Neural cell (in vitro differentiated cells): ENCODE data around the gene MINDY2. TPM values are rescaled to one million over a fixed set of nuclear protein-coding genes. Genes with fewer than 3 reads are reported as not detected.
A peak's percentile ranks its signal among the peaks of the same experiment; 100 is the strongest.

Experiments used
- H2AFZ ChIP-seq: fragments of 200-600, 300-800 bp; sonication (generic), shearing (Covaris generic); 2 replicates; pipeline ENCODE4 v1.6.0; 2014; ENCODE audit warnings: low read depth, mild to moderate bottlenecking, antibody characterized with exemption, low read length, moderate library complexity
- H3F3A ChIP-seq: fragments of 200-600 bp; shearing (Covaris generic); 2 replicates; pipeline ENCODE4 v1.6.1; 2016; ENCODE audit warnings: mild to moderate bottlenecking, moderate library complexity, mixed read lengths, antibody characterized with exemption, low read length; ENCODE audit not compliant: insufficient read depth, poor library complexity, severe bottlenecking
- H3K27ac ChIP-seq: fragments of 200-600, 300-800 bp; sonication (generic), shearing (Covaris generic); 2 replicates; pipeline ENCODE4 v1.5.1; 2014; ENCODE audit warnings: mild to moderate bottlenecking, low read length, moderate library complexity
- H3K27me3 ChIP-seq: fragments of 300-800, 200-600 bp; sonication (generic), shearing (Covaris generic); 2 replicates; pipeline ENCODE4 v1.6.0; 2014; ENCODE audit warnings: mild to moderate bottlenecking, low read depth, low read length, moderate library complexity; ENCODE audit not compliant: insufficient read depth
- H3K36me3 ChIP-seq: fragments of 300-800, 200-600 bp; sonication (generic), shearing (Covaris generic); 2 replicates; pipeline ENCODE4 v1.5.1; 2014; ENCODE audit warnings: mild to moderate bottlenecking, antibody characterized with exemption, low read length, moderate library complexity; ENCODE audit not compliant: insufficient read depth
- H3K4me2 ChIP-seq: fragments of 300-800, 200-600 bp; sonication (generic), shearing (Covaris generic); 2 replicates; pipeline ENCODE4 v1.6.0; 2014; ENCODE audit warnings: mild to moderate bottlenecking, low read length
- H3K4me3 ChIP-seq: fragments of 300-800, 200-600 bp; sonication (generic), shearing (Covaris generic); 2 replicates; pipeline ENCODE4 v1.5.1; 2014; ENCODE audit warnings: mild to moderate bottlenecking, low read length, moderate library complexity
- H3K79me2 ChIP-seq: fragments of 200-600 bp; shearing (Covaris generic); replicated peaks from 2 replicates; pipeline ENCODE4 v1.6.0; 2014; ENCODE audit warnings: mild to moderate bottlenecking, low read length, moderate library complexity; ENCODE audit not compliant: insufficient read depth
- H3K9ac ChIP-seq: fragments of 300-800, 200-600 bp; sonication (generic), shearing (Covaris generic); 2 replicates; pipeline ENCODE4 v1.6.1; 2016; ENCODE audit warnings: mild to moderate bottlenecking, low read length, mixed read lengths
- H3K9me2 ChIP-seq: fragments of 200-600 bp; shearing (Covaris generic); 2 replicates; pipeline ENCODE4 v1.6.1; 2016; ENCODE audit warnings: mild to moderate bottlenecking, low read length, mixed read lengths; ENCODE audit not compliant: insufficient read depth
- H3K9me3 ChIP-seq: fragments of 200-600, 300-800 bp; sonication (generic), shearing (Covaris generic); 2 replicates; pipeline ENCODE4 v1.6.1; 2016; ENCODE audit warnings: mild to moderate bottlenecking, mixed run types, low read length, moderate library complexity, mixed read lengths
- H4K20me1 ChIP-seq: fragments of 200-600 bp; shearing (Covaris generic); 2 replicates; pipeline ENCODE4 v1.6.1; 2016; ENCODE audit warnings: mild to moderate bottlenecking, mixed run types; ENCODE audit not compliant: insufficient read depth
- EP300 ChIP-seq: fragments of 450-650 bp; conservative IDR thresholded peaks from 2 replicates; pipeline ENCODE4 v1.6.1; 2014; ENCODE audit warnings: antibody characterized with exemption, mild to moderate bottlenecking, moderate library complexity; ENCODE audit not compliant: poor library complexity, severe bottlenecking
- EZH2 ChIP-seq: fragments of 200-600, 300-800 bp; shearing (Covaris generic), sonication (generic); IDR thresholded peaks from 2 replicates; pipeline ENCODE4 v1.6.1; 2014; ENCODE audit warnings: antibody characterized with exemption, low read length, borderline replicate concordance, mild to moderate bottlenecking; ENCODE audit not compliant: insufficient read depth, poor library complexity, severe bottlenecking
- MXI1 ChIP-seq: fragments of 450-650 bp; conservative IDR thresholded peaks from 2 replicates; pipeline ENCODE4 v1.6.1; 2014; ENCODE audit warnings: antibody characterized with exemption, mild to moderate bottlenecking; ENCODE audit not compliant: poor library complexity, severe bottlenecking
- POLR2AphosphoS5 ChIP-seq: IDR thresholded peaks from 2 replicates; pipeline ENCODE4 v1.6.1; 2012
- RAD21 ChIP-seq: fragments of 450-650 bp; conservative IDR thresholded peaks from 2 replicates; pipeline ENCODE4 v1.6.1; 2014; ENCODE audit warnings: antibody characterized with exemption, mild to moderate bottlenecking, moderate library complexity
- SMC3 ChIP-seq: fragments of 450-650 bp; conservative IDR thresholded peaks from 2 replicates; pipeline ENCODE4 v1.6.1; 2014; ENCODE audit warnings: antibody characterized with exemption, mild to moderate bottlenecking, moderate library complexity; ENCODE audit not compliant: poor library complexity
- TAF1 ChIP-seq: IDR thresholded peaks from 2 replicates; pipeline ENCODE4 v1.6.1; 2012; ENCODE audit warnings: low read depth
- polyA plus RNA-seq: library from polyadenylated mRNA; depleted of rRNA; stranded (reverse); fragments of >200 nt; gene quantifications from 2 replicates; pipeline ENCODE4 v1.2.3, GENCODE V29; 2014
- TF ChIP-seq, protein P1 (sequence below): fragments of 450-650 bp; IDR thresholded peaks from 2 replicates; pipeline ENCODE4 v1.5.1; 2014; ENCODE audit warnings: antibody characterized with exemption, mild to moderate bottlenecking, moderate library complexity; ENCODE audit not compliant: poor library complexity, severe bottlenecking
- TF ChIP-seq, protein P2 (sequence below): IDR thresholded peaks from 2 replicates; pipeline ENCODE4 v1.6.1; 2012; ENCODE audit warnings: borderline replicate concordance

Gene MINDY2
- polyA plus RNA-seq, 1 donor from 2014 or later, result 22.8 TPM

DNA sequence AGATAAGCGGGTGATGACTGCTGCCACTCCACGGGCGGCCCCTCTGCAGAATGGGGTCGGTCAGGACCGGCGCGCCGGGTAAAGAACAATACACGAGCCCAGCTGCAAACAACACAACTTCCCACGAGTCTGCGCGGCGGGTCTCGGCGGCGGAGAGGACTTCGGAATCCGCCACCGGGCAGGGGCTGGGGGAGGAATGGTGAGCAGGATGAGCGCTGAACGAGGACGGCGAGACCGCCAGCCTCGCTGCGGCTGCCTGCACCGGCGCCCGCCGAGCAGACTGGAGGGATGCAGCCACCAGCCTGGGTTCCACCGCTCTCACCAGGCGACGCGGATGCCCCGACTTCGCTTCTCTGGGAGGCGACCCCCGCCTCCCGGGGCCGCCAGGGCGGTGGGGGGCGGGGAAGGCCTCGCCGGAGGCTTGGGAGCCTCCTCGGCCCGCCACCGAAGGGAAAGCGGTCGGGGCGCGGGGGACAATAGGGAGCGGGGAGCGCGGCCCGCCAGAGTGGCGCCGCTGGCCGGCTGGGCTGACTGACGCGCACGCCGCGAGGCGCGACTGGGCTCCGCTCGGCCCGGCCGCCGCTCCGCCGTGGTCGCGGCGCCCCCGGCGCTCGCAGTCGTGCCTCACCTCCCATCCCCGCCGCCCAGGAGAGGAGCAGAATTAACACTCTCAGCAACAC lies 22.1 kb upstream of the MINDY2 start:
- H3K36me3 ChIP-seq, result no peaks in the 10 kb centered on the region
- no peaks in the 10 kb centered on the region for H3K27me3 ChIP-seq
- H3K9me3 ChIP-seq, result no peaks in the 10 kb centered on the region
- no peaks in the 10 kb centered on the region for H3K9me2 ChIP-seq
- H3K27ac ChIP-seq, result peak overlapping the region; percentile 94
- no peaks in the 10 kb centered on the region for H3F3A ChIP-seq
- H3K4me2 ChIP-seq, result peak overlapping the region; percentile 79
- peak overlapping the region; percentile 89 for H3K9ac ChIP-seq
- peak overlapping the region; percentile 90 for H3K4me3 ChIP-seq
- peaks cover 47% of the 10 kb centered on the region for H3K79me2 ChIP-seq
- peak overlapping the region; percentile 83 for H2AFZ ChIP-seq
- H4K20me1 ChIP-seq, result no peaks in the 10 kb centered on the region
- TF ChIP-seq EP300, result no peak
- peak; percentile 66 for TF ChIP-seq MXI1
- TF ChIP-seq, protein P1, sequence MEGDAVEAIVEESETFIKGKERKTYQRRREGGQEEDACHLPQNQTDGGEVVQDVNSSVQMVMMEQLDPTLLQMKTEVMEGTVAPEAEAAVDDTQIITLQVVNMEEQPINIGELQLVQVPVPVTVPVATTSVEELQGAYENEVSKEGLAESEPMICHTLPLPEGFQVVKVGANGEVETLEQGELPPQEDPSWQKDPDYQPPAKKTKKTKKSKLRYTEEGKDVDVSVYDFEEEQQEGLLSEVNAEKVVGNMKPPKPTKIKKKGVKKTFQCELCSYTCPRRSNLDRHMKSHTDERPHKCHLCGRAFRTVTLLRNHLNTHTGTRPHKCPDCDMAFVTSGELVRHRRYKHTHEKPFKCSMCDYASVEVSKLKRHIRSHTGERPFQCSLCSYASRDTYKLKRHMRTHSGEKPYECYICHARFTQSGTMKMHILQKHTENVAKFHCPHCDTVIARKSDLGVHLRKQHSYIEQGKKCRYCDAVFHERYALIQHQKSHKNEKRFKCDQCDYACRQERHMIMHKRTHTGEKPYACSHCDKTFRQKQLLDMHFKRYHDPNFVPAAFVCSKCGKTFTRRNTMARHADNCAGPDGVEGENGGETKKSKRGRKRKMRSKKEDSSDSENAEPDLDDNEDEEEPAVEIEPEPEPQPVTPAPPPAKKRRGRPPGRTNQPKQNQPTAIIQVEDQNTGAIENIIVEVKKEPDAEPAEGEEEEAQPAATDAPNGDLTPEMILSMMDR, result peak; percentile 29

- Histone ChIP-seq H3K9me3 (no peaks in the 10 kb centered on the region), H3K36me3 (no peaks in the 10 kb centered on the region), H3K9ac (peak within 1 kb of the TSS; percentile 89), H3K79me2 (peaks cover 40% of the 10 kb centered on the region), H3K9me2 (no peaks in the 10 kb centered on the region), H4K20me1 (no peaks in the 10 kb centered on the region), H3K27ac (peak within 1 kb of the TSS; percentile 94), H3K4me3 (peak within 1 kb of the TSS; percentile 90), H3K27me3 (no peaks in the 10 kb centered on the region), H3F3A (no peaks in the 10 kb centered on the region), H3K4me2 (peak within 1 kb of the TSS; percentile 79), H2AFZ (peak within 1 kb of the TSS; percentile 83)
- TF ChIP-seq TAF1, result peak; percentile 50
- TF ChIP-seq, protein P2, sequence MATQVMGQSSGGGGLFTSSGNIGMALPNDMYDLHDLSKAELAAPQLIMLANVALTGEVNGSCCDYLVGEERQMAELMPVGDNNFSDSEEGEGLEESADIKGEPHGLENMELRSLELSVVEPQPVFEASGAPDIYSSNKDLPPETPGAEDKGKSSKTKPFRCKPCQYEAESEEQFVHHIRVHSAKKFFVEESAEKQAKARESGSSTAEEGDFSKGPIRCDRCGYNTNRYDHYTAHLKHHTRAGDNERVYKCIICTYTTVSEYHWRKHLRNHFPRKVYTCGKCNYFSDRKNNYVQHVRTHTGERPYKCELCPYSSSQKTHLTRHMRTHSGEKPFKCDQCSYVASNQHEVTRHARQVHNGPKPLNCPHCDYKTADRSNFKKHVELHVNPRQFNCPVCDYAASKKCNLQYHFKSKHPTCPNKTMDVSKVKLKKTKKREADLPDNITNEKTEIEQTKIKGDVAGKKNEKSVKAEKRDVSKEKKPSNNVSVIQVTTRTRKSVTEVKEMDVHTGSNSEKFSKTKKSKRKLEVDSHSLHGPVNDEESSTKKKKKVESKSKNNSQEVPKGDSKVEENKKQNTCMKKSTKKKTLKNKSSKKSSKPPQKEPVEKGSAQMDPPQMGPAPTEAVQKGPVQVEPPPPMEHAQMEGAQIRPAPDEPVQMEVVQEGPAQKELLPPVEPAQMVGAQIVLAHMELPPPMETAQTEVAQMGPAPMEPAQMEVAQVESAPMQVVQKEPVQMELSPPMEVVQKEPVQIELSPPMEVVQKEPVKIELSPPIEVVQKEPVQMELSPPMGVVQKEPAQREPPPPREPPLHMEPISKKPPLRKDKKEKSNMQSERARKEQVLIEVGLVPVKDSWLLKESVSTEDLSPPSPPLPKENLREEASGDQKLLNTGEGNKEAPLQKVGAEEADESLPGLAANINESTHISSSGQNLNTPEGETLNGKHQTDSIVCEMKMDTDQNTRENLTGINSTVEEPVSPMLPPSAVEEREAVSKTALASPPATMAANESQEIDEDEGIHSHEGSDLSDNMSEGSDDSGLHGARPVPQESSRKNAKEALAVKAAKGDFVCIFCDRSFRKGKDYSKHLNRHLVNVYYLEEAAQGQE, result no peak
- TF ChIP-seq, protein P1, result no peak
- TF ChIP-seq EP300, result no peak
- peak; percentile 91 for TF ChIP-seq POLR2AphosphoS5
- TF ChIP-seq MXI1, result no peak
- TF ChIP-seq SMC3, result peak; percentile 40
- TF ChIP-seq EZH2, result no peak
- TF ChIP-seq RAD21, result no peak
Measured at GRCh38 chr15:58749532-58750337, 21.4 kb upstream of the MINDY2 start, which contains the start of gene ADAM10. Gene ADAM10 (minus strand): TSS chr15:58749707. CDS start chr15:58749534, 173 bp downstream.
